SK-N-SH (cell line): ENCODE results near the gene TMEM248. TPM values are rescaled to one million over a fixed set of nuclear protein-coding genes. Genes with fewer than 3 reads are reported as not detected.
"Not testable (repeated sequence)": the region's sequence is repeated elsewhere in the genome, so short reads cannot be mapped to it uniquely, and the experiment has no call there.

ENCODE experiments used
- CTCF ChIA-PET: fragments of 300-600, 350-600 bp; formaldehyde crosslinking; extraction: SDS; loops from one replicate; lab custom pipeline; 2021; lab: Yijun Ruan, JAX
- POLR2A ChIA-PET: fragments of 350-600 bp; sonication (Branson Sonifier 250); formaldehyde crosslinking; extraction: SDS; loops from one replicate; lab custom pipeline; 2020; ENCODE audit warnings: antibody characterized with exemption, inconsistent platforms; lab: Yijun Ruan, JAX
- DNase-seq: peaks from one replicate; pipeline ENCODE4 v3.0.0; 2012
- H2AFZ ChIP-seq: fragments of 200-600 bp; sonication (generic); 2 replicates; pipeline ENCODE4 v1.8.1; 2016; ENCODE audit warnings: antibody characterized with exemption, mild to moderate bottlenecking, low read depth
- H3F3A ChIP-seq: fragments of 200-600 bp; sonication (generic); replicated peaks from 2 replicates; pipeline ENCODE3; 2016; ENCODE audit warnings: antibody characterized with exemption, mild to moderate bottlenecking; ENCODE audit not compliant: insufficient read depth
- H3K27ac ChIP-seq, 2 experiments: fragments of 200-500 bp in 1 of 2; fragments of 200-600 bp in 1 of 2; sonication (Bioruptor generic) in 1 of 2; sonication (generic), shearing (Covaris generic) in 1 of 2; 2 replicates each; pipeline versions ENCODE4 v1.5.1 to v1.6.1; 2014 to 2016; ENCODE audit warnings: low read depth in 2 of 2, inconsistent platforms in 1 of 2, low read length in 1 of 2, mild to moderate bottlenecking in 1 of 2, mixed read lengths in 1 of 2
- H3K27me3 ChIP-seq: fragments of 200-600 bp; sonication (generic), shearing (Covaris generic); 2 replicates; pipeline ENCODE4 v1.6.1; 2016; ENCODE audit warnings: mixed run types; ENCODE audit not compliant: insufficient read depth
- H3K36me3 ChIP-seq, 2 experiments: fragments of 200-500 bp in 1 of 2; fragments of 200-600 bp in 1 of 2; sonication (Bioruptor generic) in 1 of 2; sonication (generic) in 1 of 2; replicated peaks in 1 of 2; 2 replicates each; pipeline versions ENCODE3 to v1.5.1; 2014 to 2016; ENCODE audit warnings: low read length in 1 of 2, mild to moderate bottlenecking in 1 of 2; ENCODE audit not compliant: insufficient read depth in 2 of 2, control insufficient read depth in 1 of 2
- H3K4me1 ChIP-seq, 2 experiments: fragments of 200-500 bp in 1 of 2; fragments of 200-600 bp in 1 of 2; sonication (Bioruptor generic) in 1 of 2; sonication (generic), shearing (Covaris generic) in 1 of 2; 2 replicates each; pipeline versions ENCODE4 v1.5.1 to v1.6.1; 2014 to 2016; ENCODE audit warnings: low read depth in 1 of 2, low read length in 1 of 2, mixed run types in 1 of 2; ENCODE audit not compliant: insufficient read depth in 2 of 2, control insufficient read depth in 1 of 2
- H3K4me2 ChIP-seq: fragments of 200-600 bp; sonication (generic), shearing (Covaris generic); 2 replicates; pipeline ENCODE4 v1.6.1; 2017; ENCODE audit warnings: mixed run types
- H3K4me3 ChIP-seq, 2 experiments: fragments of 200-500 bp in 1 of 2; fragments of 200-600 bp in 1 of 2; sonication (Bioruptor generic) in 1 of 2; sonication (generic), shearing (Covaris generic) in 1 of 2; 2 replicates each; pipeline versions ENCODE4 v1.5.1 to v1.8.1; 2014 to 2016; ENCODE audit warnings: low read depth in 2 of 2, inconsistent platforms in 1 of 2, low read length in 1 of 2, mild to moderate bottlenecking in 1 of 2, mixed read lengths in 1 of 2, moderate library complexity in 1 of 2
- H3K79me2 ChIP-seq: fragments of 200-600 bp; sonication (generic); 2 replicates; pipeline ENCODE4 v1.8.1; 2017; ENCODE audit warnings: mild to moderate bottlenecking; ENCODE audit not compliant: insufficient read depth
- H3K9ac ChIP-seq: fragments of 200-600 bp; sonication (generic); 2 replicates; pipeline ENCODE4 v1.6.1; 2017; ENCODE audit warnings: mixed run types
- H3K9me2 ChIP-seq: fragments of 200-600 bp; sonication (generic); 2 replicates; pipeline ENCODE4 v1.6.1; 2017; ENCODE audit warnings: mixed run types
- H3K9me3 ChIP-seq: fragments of 200-600 bp; sonication (generic); 2 replicates; pipeline ENCODE4 v1.6.1; 2017; ENCODE audit warnings: mixed run types, mild to moderate bottlenecking, moderate library complexity
- H4K20me1 ChIP-seq: fragments of 200-600 bp; sonication (generic); 2 replicates; pipeline ENCODE4 v1.6.1; 2017; ENCODE audit warnings: mild to moderate bottlenecking, mixed run types; ENCODE audit not compliant: insufficient read depth
- ELF1 ChIP-seq: IDR thresholded peaks from 2 replicates; pipeline ENCODE4 v1.4.0; 2012
- FOXJ3 ChIP-seq: sonication (generic); formaldehyde crosslinking; IDR thresholded peaks from 2 replicates; pipeline ENCODE4 v1.5.1; 2020; ENCODE audit warnings: mild to moderate bottlenecking, missing genetic modification reagents
- FOXM1 ChIP-seq: IDR thresholded peaks from 2 replicates; pipeline ENCODE4 v1.4.0; 2012; ENCODE audit warnings: low read depth, mild to moderate bottlenecking
- GABPA ChIP-seq: IDR thresholded peaks from 2 replicates; pipeline ENCODE4 v1.4.0; 2012; ENCODE audit warnings: low read depth, mild to moderate bottlenecking
- MXI1 ChIP-seq: IDR thresholded peaks from 2 replicates; pipeline ENCODE4 v1.6.1; 2012; ENCODE audit warnings: mild to moderate bottlenecking, low read depth, low read length, improper control_type of control experiment
- POLR2AphosphoS5 ChIP-seq: IDR thresholded peaks from 2 replicates; pipeline ENCODE4 v1.6.1; 2012; ENCODE audit warnings: low read depth, low read length
- RAD21 ChIP-seq: IDR thresholded peaks from 2 replicates; pipeline ENCODE4 v1.6.1; 2012; ENCODE audit warnings: mild to moderate bottlenecking, low read length
- RFX5 ChIP-seq: IDR thresholded peaks from 2 replicates; pipeline ENCODE4 v1.6.1; 2012; ENCODE audit warnings: mild to moderate bottlenecking, improper control_type of control experiment, low read length
- SMC3 ChIP-seq: IDR thresholded peaks from 2 replicates; pipeline ENCODE4 v1.6.1; 2012; ENCODE audit warnings: low read depth, low read length, improper control_type of control experiment
- TCF12 ChIP-seq: IDR thresholded peaks from 2 replicates; pipeline ENCODE4 v1.4.0; 2012
- TEAD4 ChIP-seq: IDR thresholded peaks from 2 replicates; pipeline ENCODE4 v1.4.0; 2012; ENCODE audit warnings: mild to moderate bottlenecking, borderline replicate concordance; ENCODE audit not compliant: insufficient read depth
- YY1 ChIP-seq: IDR thresholded peaks from 2 replicates; pipeline ENCODE4 v1.4.0; 2012; ENCODE audit warnings: low read depth, mild to moderate bottlenecking
- WGBS: methylation state at CpG from one replicate; pipeline ENCODE4 v1.1.6; 2017; ENCODE audit warnings: low lambda C conversion rate; 5-methylcytosine and 5-hydroxymethylcytosine counted together
- polyA plus RNA-seq, 3 experiments: library from polyadenylated mRNA; depleted of rRNA; stranded (reverse); fragments of >200 nt; gene quantifications; 2 replicates each; pipeline ENCODE4 v1.2.3, GENCODE V29; 2012
- TF ChIP-seq, protein P1 (sequence below): fragments of 200-600 bp; sonication (generic); IDR thresholded peaks from 2 replicates; pipeline ENCODE4 v1.6.1; 2017; ENCODE audit warnings: antibody characterized with exemption, mild to moderate bottlenecking, moderate library complexity
- TF ChIP-seq, protein P2 (sequence below): IDR thresholded peaks from 2 replicates; pipeline ENCODE4 v1.6.1; 2012; ENCODE audit warnings: mild to moderate bottlenecking, low read depth, low read length, moderate library complexity
- TF ChIP-seq, protein P3 (sequence below): fragments of 150-350 bp; IDR thresholded peaks from 2 replicates; pipeline ENCODE4 v1.6.1; 2017; ENCODE audit warnings: antibody characterized with exemption, low read length, low read depth, borderline replicate concordance
- TF ChIP-seq, protein P4 (sequence below): IDR thresholded peaks from 2 replicates; pipeline ENCODE4 v1.4.0; 2012; ENCODE audit warnings: low read depth

TMEM248 gene
- polyA plus RNA-seq, 1 of the 3 experiments (the other 2 are of a cell fraction) = 185 TPM

DNA sequence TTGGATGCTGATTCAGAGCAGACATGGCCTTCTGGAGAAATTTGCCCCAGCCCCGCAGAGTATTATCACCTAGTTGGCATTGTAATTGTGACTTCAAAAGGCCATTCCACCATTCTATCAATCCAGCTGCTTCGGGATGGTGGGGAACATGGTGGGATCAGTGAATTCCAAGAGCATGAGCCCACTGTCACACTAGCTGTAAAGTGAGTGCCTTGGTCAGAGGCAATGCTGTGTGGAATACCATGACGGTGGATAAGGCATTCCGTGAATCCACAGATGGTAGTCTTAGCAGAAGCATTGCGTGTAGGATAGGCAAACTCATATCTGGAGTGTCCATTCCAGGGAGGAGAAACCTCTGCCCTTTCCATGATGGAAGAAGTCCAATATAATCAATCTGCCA lies 13.3 kb upstream of the TMEM248 start (continued):
- TF ChIP-seq, protein P1, sequence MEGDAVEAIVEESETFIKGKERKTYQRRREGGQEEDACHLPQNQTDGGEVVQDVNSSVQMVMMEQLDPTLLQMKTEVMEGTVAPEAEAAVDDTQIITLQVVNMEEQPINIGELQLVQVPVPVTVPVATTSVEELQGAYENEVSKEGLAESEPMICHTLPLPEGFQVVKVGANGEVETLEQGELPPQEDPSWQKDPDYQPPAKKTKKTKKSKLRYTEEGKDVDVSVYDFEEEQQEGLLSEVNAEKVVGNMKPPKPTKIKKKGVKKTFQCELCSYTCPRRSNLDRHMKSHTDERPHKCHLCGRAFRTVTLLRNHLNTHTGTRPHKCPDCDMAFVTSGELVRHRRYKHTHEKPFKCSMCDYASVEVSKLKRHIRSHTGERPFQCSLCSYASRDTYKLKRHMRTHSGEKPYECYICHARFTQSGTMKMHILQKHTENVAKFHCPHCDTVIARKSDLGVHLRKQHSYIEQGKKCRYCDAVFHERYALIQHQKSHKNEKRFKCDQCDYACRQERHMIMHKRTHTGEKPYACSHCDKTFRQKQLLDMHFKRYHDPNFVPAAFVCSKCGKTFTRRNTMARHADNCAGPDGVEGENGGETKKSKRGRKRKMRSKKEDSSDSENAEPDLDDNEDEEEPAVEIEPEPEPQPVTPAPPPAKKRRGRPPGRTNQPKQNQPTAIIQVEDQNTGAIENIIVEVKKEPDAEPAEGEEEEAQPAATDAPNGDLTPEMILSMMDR = no peak
- TF ChIP-seq, all 33 proteins: peak for 0

DNA sequence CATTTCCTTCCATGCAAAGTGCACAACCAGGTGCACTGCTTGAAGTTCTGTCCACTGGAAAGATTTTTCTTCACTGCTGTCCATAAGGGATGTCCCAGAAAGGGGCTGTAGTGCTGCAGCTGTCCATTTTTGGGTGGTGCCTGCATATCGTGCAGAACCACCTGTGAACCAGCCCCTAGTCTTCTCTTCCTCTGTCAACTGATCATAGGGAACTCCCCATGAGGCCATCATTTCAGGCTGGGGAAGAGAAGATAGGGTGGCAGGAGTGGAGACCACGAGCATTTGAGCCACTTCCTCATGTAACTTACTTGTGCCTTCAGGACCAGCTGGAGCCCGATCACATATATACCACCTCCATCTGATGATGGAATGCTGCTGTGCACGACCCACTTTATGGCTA lies 12.4 kb upstream of the TMEM248 start:
- H3K27ac ChIP-seq, H2AFZ ChIP-seq, H3K79me2 ChIP-seq, DNase-seq, CTCF ChIA-PET, H3K4me3 ChIP-seq, H3K9ac ChIP-seq, H3K9me2 ChIP-seq, H3K36me3 ChIP-seq, H3K9me3 ChIP-seq, H4K20me1 ChIP-seq, H3K4me2 ChIP-seq, H3K4me1 ChIP-seq, H3K27me3 ChIP-seq, H3F3A ChIP-seq: not testable (repeated sequence)
- 61% methylated on average over 4 of the region's 4 CpGs for WGBS
- POLR2A ChIA-PET = interaction anchor here (1.0 kb wide), 1 partner anchor 15 kb away, joined by 4 read pairs; no protein-coding TSS in a partner anchor

DNA sequence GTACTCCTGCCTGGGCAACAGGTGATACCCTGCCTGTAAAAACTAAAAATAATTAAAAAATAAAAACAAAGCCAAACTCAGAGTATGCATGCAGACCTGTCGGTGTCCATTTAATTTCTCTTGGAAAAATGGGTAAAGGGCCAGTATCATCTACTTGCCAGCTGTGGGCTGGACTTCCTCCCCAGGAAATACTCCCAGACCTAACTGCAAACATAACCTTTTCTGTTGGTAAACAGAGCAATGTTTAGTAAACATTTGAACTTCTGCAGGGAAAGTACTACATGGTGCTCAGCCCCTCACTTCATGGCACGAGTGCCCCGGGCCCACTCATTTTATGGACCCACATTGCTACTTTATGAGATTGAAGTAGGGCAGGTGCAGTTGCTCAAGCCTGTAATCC lies 10.2 kb upstream of the TMEM248 start:
- H2AFZ ChIP-seq = no peak overlapping the region
- no peak overlapping the region for H3K9ac ChIP-seq
- no peaks in the 10 kb centered on the region for H3K27me3 ChIP-seq
- no peak for DNase-seq
- H4K20me1 ChIP-seq = no peaks in the 10 kb centered on the region
- no peaks in the 10 kb centered on the region for H3K9me2 ChIP-seq
- CTCF ChIA-PET = no interaction called here
- H3K27ac ChIP-seq = no peak overlapping the region
- H3F3A ChIP-seq = no peaks in the 10 kb centered on the region
- WGBS = 85% methylated on average over 3 of the region's 3 CpGs
- TF ChIP-seq RAD21 (no peak), TCF12 (no peak), FOXJ3 (no peak), YY1 (no peak), ELF1 (no peak), FOXM1 (no peak), MXI1 (no peak), TEAD4 (no peak), SMC3 (no peak), RFX5 (no peak), POLR2AphosphoS5 (no peak), GABPA (no peak)
- TF ChIP-seq, protein P1 = no peak
- TF ChIP-seq, protein P2, sequence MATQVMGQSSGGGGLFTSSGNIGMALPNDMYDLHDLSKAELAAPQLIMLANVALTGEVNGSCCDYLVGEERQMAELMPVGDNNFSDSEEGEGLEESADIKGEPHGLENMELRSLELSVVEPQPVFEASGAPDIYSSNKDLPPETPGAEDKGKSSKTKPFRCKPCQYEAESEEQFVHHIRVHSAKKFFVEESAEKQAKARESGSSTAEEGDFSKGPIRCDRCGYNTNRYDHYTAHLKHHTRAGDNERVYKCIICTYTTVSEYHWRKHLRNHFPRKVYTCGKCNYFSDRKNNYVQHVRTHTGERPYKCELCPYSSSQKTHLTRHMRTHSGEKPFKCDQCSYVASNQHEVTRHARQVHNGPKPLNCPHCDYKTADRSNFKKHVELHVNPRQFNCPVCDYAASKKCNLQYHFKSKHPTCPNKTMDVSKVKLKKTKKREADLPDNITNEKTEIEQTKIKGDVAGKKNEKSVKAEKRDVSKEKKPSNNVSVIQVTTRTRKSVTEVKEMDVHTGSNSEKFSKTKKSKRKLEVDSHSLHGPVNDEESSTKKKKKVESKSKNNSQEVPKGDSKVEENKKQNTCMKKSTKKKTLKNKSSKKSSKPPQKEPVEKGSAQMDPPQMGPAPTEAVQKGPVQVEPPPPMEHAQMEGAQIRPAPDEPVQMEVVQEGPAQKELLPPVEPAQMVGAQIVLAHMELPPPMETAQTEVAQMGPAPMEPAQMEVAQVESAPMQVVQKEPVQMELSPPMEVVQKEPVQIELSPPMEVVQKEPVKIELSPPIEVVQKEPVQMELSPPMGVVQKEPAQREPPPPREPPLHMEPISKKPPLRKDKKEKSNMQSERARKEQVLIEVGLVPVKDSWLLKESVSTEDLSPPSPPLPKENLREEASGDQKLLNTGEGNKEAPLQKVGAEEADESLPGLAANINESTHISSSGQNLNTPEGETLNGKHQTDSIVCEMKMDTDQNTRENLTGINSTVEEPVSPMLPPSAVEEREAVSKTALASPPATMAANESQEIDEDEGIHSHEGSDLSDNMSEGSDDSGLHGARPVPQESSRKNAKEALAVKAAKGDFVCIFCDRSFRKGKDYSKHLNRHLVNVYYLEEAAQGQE = no peak
- TF ChIP-seq, protein P3, sequence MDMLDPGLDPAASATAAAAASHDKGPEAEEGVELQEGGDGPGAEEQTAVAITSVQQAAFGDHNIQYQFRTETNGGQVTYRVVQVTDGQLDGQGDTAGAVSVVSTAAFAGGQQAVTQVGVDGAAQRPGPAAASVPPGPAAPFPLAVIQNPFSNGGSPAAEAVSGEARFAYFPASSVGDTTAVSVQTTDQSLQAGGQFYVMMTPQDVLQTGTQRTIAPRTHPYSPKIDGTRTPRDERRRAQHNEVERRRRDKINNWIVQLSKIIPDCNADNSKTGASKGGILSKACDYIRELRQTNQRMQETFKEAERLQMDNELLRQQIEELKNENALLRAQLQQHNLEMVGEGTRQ = no peak
- TF ChIP-seq, protein P4, sequence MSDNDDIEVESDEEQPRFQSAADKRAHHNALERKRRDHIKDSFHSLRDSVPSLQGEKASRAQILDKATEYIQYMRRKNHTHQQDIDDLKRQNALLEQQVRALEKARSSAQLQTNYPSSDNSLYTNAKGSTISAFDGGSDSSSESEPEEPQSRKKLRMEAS = no peak
- H3K79me2 ChIP-seq = no peaks in the 10 kb centered on the region
- POLR2A ChIA-PET = no interaction called here
- H3K9me3 ChIP-seq = no peaks in the 10 kb centered on the region
- H3K4me1 ChIP-seq = no peaks in the 10 kb centered on the region
- H3K4me2 ChIP-seq = no peak overlapping the region
- H3K4me3 ChIP-seq = no peak overlapping the region
- no peaks in the 10 kb centered on the region for H3K36me3 ChIP-seq
